Measurements from ENCODE around the gene PEX7. TPM values are rescaled to one million over a fixed set of nuclear protein-coding genes. Genes with fewer than 3 reads are reported as not detected.

PEX7 gene
- total RNA-seq, 1 donor from 2014 or later: 20.0 TPM

- no peak for TF ChIP-seq CTCF (IDR thresholded peaks at IDR 0.05; ENCODE audit: insufficient read depth, low read length, severe bottlenecking)
- no peaks in the 10 kb centered on the region for H3K27me3 ChIP-seq (ENCODE audit: control insufficient read depth, insufficient read depth, low read length)
- no peaks in the 10 kb centered on the region for H3K36me3 ChIP-seq (ENCODE audit: control insufficient read depth, insufficient read depth, low read length)
- H3K4me3 ChIP-seq (ENCODE audit: low read depth, low read length): no peak overlapping the region
- DNase-seq (ENCODE audit: low read depth) (no peak), FAIRE-seq (no peak)
Observed at GRCh38 chr6:136775548-136775947, 46.8 kb upstream of the PEX7 start.

- no peak overlapping the region for H3K4me3 ChIP-seq (ENCODE audit: low read depth, low read length)
- no peak for DNase-seq (ENCODE audit: low read depth)
- TF ChIP-seq CTCF (IDR thresholded peaks at IDR 0.05; ENCODE audit: insufficient read depth, low read length, severe bottlenecking): no peak
- no peaks in the 10 kb centered on the region for H3K36me3 ChIP-seq (ENCODE audit: control insufficient read depth, insufficient read depth, low read length)
- FAIRE-seq: no peak
- no peaks in the 10 kb centered on the region for H3K27me3 ChIP-seq (ENCODE audit: control insufficient read depth, insufficient read depth, low read length)
Observed at GRCh38 chr6:136777651-136778050, 44.7 kb upstream of the PEX7 start.

GRCh38 chr6:136779682-136780081 is 42.7 kb upstream of the PEX7 start:
- Histone ChIP-seq H3K36me3 (ENCODE audit: control insufficient read depth, insufficient read depth, low read length) (no peaks in the 10 kb centered on the region), H3K27me3 (ENCODE audit: control insufficient read depth, insufficient read depth, low read length) (no peaks in the 10 kb centered on the region), H3K4me3 (ENCODE audit: low read depth, low read length) (no peak overlapping the region)
- DNase-seq (ENCODE audit: low read depth) (no peak), FAIRE-seq (no peak)
- TF ChIP-seq CTCF (IDR thresholded peaks at IDR 0.05; ENCODE audit: insufficient read depth, low read length, severe bottlenecking): no peak

- TF ChIP-seq CTCF (IDR thresholded peaks at IDR 0.05; ENCODE audit: insufficient read depth, low read length, severe bottlenecking): no peak
- DNase-seq (ENCODE audit: low read depth) (no peak), FAIRE-seq (no peak)
- Histone ChIP-seq H3K4me3 (ENCODE audit: low read depth, low read length) (no peak overlapping the region), H3K27me3 (ENCODE audit: control insufficient read depth, insufficient read depth, low read length) (no peaks in the 10 kb centered on the region), H3K36me3 (ENCODE audit: control insufficient read depth, insufficient read depth, low read length) (no peaks in the 10 kb centered on the region)
Observed at GRCh38 chr6:136780972-136781371, 41.4 kb upstream of the PEX7 start.

- Histone ChIP-seq H3K36me3 (ENCODE audit: control insufficient read depth, insufficient read depth, low read length) (no peaks in the 10 kb centered on the region), H3K4me3 (ENCODE audit: low read depth, low read length) (no peak overlapping the region), H3K27me3 (ENCODE audit: control insufficient read depth, insufficient read depth, low read length) (no peaks in the 10 kb centered on the region)
- TF ChIP-seq CTCF (IDR thresholded peaks at IDR 0.05; ENCODE audit: insufficient read depth, low read length, severe bottlenecking): no peak
- DNase-seq (ENCODE audit: low read depth): peak; percentile 85
- FAIRE-seq: no peak
Observed at GRCh38 chr6:136782021-136782770, 40.2 kb upstream of the PEX7 start.

- Histone ChIP-seq H3K36me3 (ENCODE audit: control insufficient read depth, insufficient read depth, low read length) (no peaks in the 10 kb centered on the region), H3K4me3 (ENCODE audit: low read depth, low read length) (no peak overlapping the region), H3K27me3 (ENCODE audit: control insufficient read depth, insufficient read depth, low read length) (no peaks in the 10 kb centered on the region)
- TF ChIP-seq CTCF (IDR thresholded peaks at IDR 0.05; ENCODE audit: insufficient read depth, low read length, severe bottlenecking): no peak
- DNase-seq (ENCODE audit: low read depth) (no peak), FAIRE-seq (no peak)
Observed at GRCh38 chr6:136783021-136783420, 39.4 kb upstream of the PEX7 start.

Data from bronchial epithelial cell (primary cell).